Mesodermal cell (in vitro differentiated cells): ENCODE data around the gene MICB.

ENCODE experiments used
- H3K27ac ChIP-seq: 2 replicates; pipeline ENCODE4 v1.7.0; 2013; ENCODE audit warnings: mild to moderate bottlenecking, low read depth, low read length, moderate library complexity; ENCODE audit not compliant: severe bottlenecking
- H3K36me3 ChIP-seq: 2 replicates; pipeline ENCODE4 v1.7.1; 2013; ENCODE audit warnings: mild to moderate bottlenecking, low read length, moderate library complexity; ENCODE audit not compliant: control insufficient read depth, insufficient read depth
- H3K4me1 ChIP-seq: one replicate; pipeline ENCODE4 v1.7.1; 2013; ENCODE audit warnings: mild to moderate bottlenecking, low read length; ENCODE audit not compliant: insufficient read depth, control insufficient read depth, poor library complexity, severe bottlenecking
- H3K4me3 ChIP-seq: 2 replicates; pipeline ENCODE4 v1.7.0; 2013; ENCODE audit warnings: low read length, control low read depth, mild to moderate bottlenecking; ENCODE audit not compliant: insufficient read depth, poor library complexity, severe bottlenecking; ENCODE audit errors: extremely low read depth
- H3K9me3 ChIP-seq: 2 replicates; pipeline ENCODE4 v1.7.1; 2013; ENCODE audit warnings: mild to moderate bottlenecking, low read length, moderate library complexity; ENCODE audit not compliant: control insufficient read depth
- WGBS, 2 experiments: methylation state at CpG; one replicate each; pipeline ENCODE4 v1.1.5; 2013; ENCODE audit warnings: missing lambda C conversion rate in 2 of 2; ENCODE audit not compliant: insufficient coverage in 2 of 2; 5-methylcytosine and 5-hydroxymethylcytosine counted together

Gene MICB

GRCh38 chr6:31465185-31465536, 32.8 kb upstream of the MICB start:
- Histone ChIP-seq H3K4me1 (peaks cover 4% of the 10 kb centered on the region), H3K4me3 (no peak overlapping the region), H3K27ac (no peak overlapping the region), H3K36me3 (no peaks in the 10 kb centered on the region), H3K9me3 (no peaks in the 10 kb centered on the region)
- 100% methylated on average over 1 of the region's 1 CpG; no CpG with 5 or more reads in 1 of the 2 experiments for WGBS, 2 experiments

- WGBS, 2 experiments = 96% methylated on average over 5 of the region's 5 CpGs; no CpG with 5 or more reads in 1 of the 2 experiments
- Histone ChIP-seq H3K27ac (no peak overlapping the region), H3K9me3 (no peaks in the 10 kb centered on the region)
Measured at GRCh38 chr6:31465718-31466117, 32.2 kb upstream of the MICB start.

GRCh38 chr6:31466466-31466865, 31.5 kb upstream of the MICB start:
- WGBS, 2 experiments = 60 to 100% methylated on average over 1 to 4 of the region's 4 CpGs
- Histone ChIP-seq H3K36me3 (no peaks in the 10 kb centered on the region), H3K4me1 (peaks cover 4% of the 10 kb centered on the region), H3K27ac (no peak overlapping the region), H3K4me3 (no peak overlapping the region), H3K9me3 (no peaks in the 10 kb centered on the region)

More at GRCh38 chr6:31465718-31466117, 32.2 kb upstream of the MICB start:
- Histone ChIP-seq H3K36me3 (no peaks in the 10 kb centered on the region), H3K4me1 (peaks cover 4% of the 10 kb centered on the region), H3K4me3 (no peak overlapping the region)

- H3K36me3 ChIP-seq = no peaks in the 10 kb centered on the region
- H3K4me3 ChIP-seq = no peak overlapping the region
- H3K9me3 ChIP-seq = no peaks in the 10 kb centered on the region
- peaks cover 4% of the 10 kb centered on the region for H3K4me1 ChIP-seq
- WGBS, 2 experiments = 79 to 80% methylated on average over 8 of the region's 8 CpGs
- H3K27ac ChIP-seq = no peak overlapping the region
Measured at GRCh38 chr6:31467151-31467550, 30.8 kb upstream of the MICB start.

- WGBS, 2 experiments = 92 to 94% methylated on average over 2 of the region's 2 CpGs
Measured at GRCh38 chr6:31468311-31468710, 29.6 kb upstream of the MICB start.

GRCh38 chr6:31470801-31471200, 27.1 kb upstream of the MICB start:
- H3K4me3 ChIP-seq = no peak overlapping the region
- H3K36me3 ChIP-seq = no peaks in the 10 kb centered on the region
- no peak overlapping the region for H3K27ac ChIP-seq
- H3K4me1 ChIP-seq = no peaks in the 10 kb centered on the region
- no peaks in the 10 kb centered on the region for H3K9me3 ChIP-seq
- WGBS, 2 experiments = 89 to 100% methylated on average over 2 of the region's 2 CpGs

More at GRCh38 chr6:31468311-31468710, 29.6 kb upstream of the MICB start:
- Histone ChIP-seq H3K36me3 (no peaks in the 10 kb centered on the region), H3K9me3 (no peaks in the 10 kb centered on the region), H3K27ac (no peak overlapping the region), H3K4me3 (no peak overlapping the region), H3K4me1 (no peaks in the 10 kb centered on the region)

GRCh38 chr6:31471711-31472110, 26.2 kb upstream of the MICB start:
- no peaks in the 10 kb centered on the region for H3K9me3 ChIP-seq
- WGBS, 2 experiments = 40 to 86% methylated on average over 1 of the region's 2 CpGs
- H3K4me1 ChIP-seq = no peaks in the 10 kb centered on the region
- H3K4me3 ChIP-seq = no peak overlapping the region
- no peak overlapping the region for H3K27ac ChIP-seq
- no peaks in the 10 kb centered on the region for H3K36me3 ChIP-seq

GRCh38 chr6:31472259-31472658, 25.7 kb upstream of the MICB start:
- no peak overlapping the region for H3K27ac ChIP-seq
- WGBS, 2 experiments = 67 to 100% methylated on average over 1 of the region's 2 CpGs
- no peaks in the 10 kb centered on the region for H3K4me1 ChIP-seq
- H3K36me3 ChIP-seq = no peaks in the 10 kb centered on the region
- H3K4me3 ChIP-seq = no peak overlapping the region
- no peaks in the 10 kb centered on the region for H3K9me3 ChIP-seq

- WGBS, 2 experiments = no CpG with 5 or more reads among the region's 4 CpGs
- no peaks in the 10 kb centered on the region for H3K36me3 ChIP-seq
- no peak overlapping the region for H3K4me3 ChIP-seq
Measured at GRCh38 chr6:31473244-31473643, 24.7 kb upstream of the MICB start.

GRCh38 chr6:31473780-31474761, 23.9 kb upstream of the MICB start:
- WGBS, 2 experiments = 83 to 93% methylated on average over 7 to 8 of the region's 8 CpGs
- Histone ChIP-seq H3K4me3 (no peak overlapping the region), H3K4me1 (no peaks in the 10 kb centered on the region)

More at GRCh38 chr6:31473244-31473643, 24.7 kb upstream of the MICB start:
- H3K4me1 ChIP-seq = no peaks in the 10 kb centered on the region
- no peaks in the 10 kb centered on the region for H3K9me3 ChIP-seq
- no peak overlapping the region for H3K27ac ChIP-seq

GRCh38 chr6:31474871-31475286, 23.1 kb upstream of the MICB start:
- WGBS, 2 experiments = 85 to 89% methylated on average over 2 to 3 of the region's 6 CpGs
- Histone ChIP-seq H3K4me1 (no peaks in the 10 kb centered on the region), H3K27ac (no peak overlapping the region), H3K36me3 (no peaks in the 10 kb centered on the region), H3K4me3 (no peak overlapping the region), H3K9me3 (no peaks in the 10 kb centered on the region)

More at GRCh38 chr6:31473780-31474761, 23.9 kb upstream of the MICB start:
- Histone ChIP-seq H3K9me3 (no peaks in the 10 kb centered on the region), H3K27ac (no peak overlapping the region), H3K36me3 (no peaks in the 10 kb centered on the region)
